ENCODE measurements around the gene TMEM132A.
"Not testable (repeated sequence)": the region's sequence is repeated elsewhere in the genome, so short reads cannot be mapped to it uniquely, and the experiment has no call there.

The TMEM132A gene

DNA sequence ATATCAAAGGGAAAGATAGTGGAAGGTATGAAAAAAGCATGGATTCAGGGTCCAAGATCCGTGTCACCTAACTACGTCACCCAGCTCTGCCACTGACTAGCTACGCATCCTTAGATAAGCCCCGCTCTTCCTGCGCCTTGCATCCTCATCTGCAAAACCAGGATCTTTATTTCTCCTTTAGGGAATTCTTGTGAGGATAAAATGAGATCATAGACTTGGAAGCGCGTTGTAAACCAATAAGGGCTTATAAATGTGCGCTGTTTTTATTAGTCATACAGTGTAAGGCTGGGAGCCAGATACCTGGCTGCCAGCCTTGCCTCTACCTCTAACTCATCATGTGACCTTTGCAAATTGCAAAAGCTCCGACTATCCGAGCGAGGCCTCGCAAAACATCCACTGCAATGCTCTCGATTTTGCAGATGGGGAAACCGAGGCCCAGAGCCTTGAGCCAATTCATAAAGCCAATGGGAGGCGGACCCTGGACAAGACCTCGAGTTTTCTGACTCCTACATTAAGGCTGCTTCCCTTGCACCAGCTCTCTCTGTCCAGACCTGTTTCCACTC is 18.6 kb upstream of the TMEM132A start:
- DNase-seq (ENCODE audit: low read depth, low spot score), result no peak

DNA sequence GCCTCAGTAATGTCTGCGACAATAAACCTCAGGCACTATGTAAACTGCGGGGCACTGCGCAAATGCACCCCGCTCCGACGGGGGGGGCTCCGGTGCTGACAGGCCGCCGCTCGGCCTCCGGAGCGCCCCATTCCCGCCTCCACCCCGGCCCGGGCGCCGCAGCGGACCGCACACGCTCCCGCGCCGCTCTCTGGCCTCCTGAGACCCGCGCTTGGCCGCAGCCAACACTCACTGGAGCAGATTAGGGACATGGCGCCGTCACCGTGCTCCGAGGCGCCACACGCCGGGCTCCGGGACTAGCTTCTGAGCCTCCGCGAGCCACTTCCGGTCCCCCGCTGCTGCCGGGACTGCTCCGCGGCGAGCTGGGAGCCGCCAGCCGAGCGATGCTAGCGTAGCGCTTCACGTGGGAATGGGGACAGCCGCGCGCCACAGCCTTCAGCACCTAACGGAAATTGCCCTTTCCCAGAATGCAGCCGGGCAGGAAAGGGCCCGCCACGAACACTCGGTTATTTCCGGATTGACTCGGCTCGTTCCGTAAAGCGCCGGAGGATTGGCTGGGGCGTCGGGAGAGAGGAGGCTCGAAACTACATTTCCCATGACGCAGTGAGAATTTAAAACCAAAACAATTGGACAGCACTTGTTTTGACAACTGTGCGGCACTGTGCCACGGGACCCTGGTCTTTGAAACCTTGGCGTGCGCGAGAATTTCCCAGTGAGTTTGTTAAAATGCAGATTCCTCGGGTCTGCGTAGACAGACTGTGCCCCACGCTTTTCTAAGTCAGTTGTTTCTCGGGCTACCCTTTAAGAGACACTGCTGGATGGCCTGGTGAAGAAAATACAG is 17.9 kb upstream of the TMEM132A start, which contains the start of gene PRPF19:
Gene PRPF19, minus strand, starts transcription at position 454 of the 841 bp plus-strand sequence. Its CDS starts 203 bp downstream, at position 251.
- DNase-seq (ENCODE audit: low read depth, low spot score), result peak; percentile 83

DNA sequence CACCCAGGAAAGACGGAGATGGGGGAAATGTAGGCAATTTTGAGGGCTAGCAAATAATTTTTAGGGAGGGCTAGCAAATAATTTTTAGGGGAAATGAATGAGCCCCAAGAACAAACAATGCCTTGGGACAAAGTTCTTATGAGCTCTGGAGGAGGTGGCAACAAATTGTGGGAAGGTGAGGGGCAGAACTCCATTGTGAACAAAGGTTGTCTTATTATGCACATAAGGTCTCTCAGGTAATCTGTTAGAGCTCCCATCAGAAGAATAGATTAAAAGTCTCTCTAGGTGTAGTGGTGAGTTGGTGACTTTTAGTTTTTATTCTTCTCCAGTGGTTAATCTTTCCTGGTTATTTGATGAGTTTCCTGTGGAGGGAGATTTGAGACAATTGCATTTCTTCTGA is 15.5 kb upstream of the TMEM132A start:
- no peak for DNase-seq (ENCODE audit: low read depth, low spot score)

DNA sequence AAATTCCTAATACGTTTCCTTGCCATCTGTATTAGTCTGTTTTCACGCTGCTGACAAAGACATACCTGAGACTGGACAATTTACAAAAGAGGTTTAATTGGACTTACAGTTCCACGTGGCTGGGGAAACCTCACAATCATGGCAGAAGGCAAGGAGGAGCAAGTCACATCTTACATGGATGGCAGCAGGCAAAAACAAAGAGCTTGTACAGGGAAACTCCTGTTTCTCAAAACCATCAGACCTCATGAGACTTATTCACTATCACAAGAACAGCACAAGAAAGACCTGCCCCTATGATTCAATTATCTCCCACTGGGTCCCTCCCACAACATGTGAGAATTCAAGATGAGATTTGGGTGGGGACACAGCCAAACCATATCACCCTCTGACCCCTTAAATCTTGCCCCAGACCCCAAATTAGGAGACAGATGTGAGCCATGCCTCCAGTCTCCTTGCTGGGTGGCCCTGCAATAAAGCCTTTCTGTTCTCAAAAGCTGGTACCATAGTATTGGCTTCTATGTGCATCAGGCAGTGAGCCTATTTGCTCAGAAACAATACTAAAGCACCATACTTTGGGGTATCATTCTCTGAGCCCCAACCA is 14.5 kb upstream of the TMEM132A start:
- DNase-seq (ENCODE audit: low read depth, low spot score), result not testable (repeated sequence)

DNA sequence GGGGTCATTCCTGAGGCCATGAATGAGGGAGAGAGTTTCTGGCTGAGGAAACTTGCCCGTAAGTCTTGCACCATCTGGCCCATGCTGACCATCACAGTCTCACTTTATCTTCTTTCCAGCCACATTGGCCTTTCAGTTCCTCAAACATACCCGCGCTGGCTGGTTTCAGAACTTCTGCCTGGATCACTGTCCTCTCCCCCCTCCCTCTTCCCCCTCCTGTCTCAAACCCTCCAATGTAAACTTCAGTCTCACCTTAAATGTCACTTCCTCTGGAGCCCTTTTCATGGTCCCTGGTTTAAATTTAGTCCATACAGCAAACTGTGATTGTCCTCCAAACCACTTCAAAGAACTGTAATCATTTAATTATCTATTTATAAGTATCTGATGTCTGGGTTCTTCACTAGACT is 14.0 kb upstream of the TMEM132A start:
- DNase-seq (ENCODE audit: low read depth, low spot score), result no peak

DNA sequence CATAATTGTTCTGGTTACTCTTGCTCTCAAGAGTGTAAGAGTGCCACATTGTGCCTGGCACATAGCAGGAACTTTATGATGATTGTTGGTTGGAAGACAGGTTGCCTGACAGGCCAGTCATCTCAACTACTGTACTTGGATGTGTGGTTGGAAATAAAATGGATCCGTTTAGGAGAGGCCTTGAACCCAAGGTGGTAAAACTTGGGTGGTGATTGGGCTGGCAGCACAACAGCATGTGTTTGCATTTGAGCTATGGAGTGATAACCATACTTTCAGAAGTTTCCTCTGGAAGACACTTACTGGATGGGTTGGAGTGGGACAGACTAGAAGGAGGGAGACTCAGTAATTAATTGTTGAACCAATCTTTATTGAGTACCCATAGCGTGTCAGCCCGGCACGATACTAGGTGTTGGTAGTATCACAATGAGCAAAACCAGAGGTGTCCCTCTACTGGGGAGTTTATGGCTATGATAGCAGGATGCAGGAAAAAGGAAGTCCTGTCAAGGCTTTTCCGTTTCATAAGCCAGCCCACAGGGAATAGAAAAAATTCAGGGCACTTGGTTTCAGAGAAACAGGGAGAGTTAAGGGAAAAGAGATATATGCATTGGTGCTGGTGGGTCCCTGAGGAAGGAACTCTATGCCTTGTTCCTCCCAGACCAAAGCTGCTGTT is 13.4 kb upstream of the TMEM132A start:
- no peak for DNase-seq (ENCODE audit: low read depth, low spot score)

DNA sequence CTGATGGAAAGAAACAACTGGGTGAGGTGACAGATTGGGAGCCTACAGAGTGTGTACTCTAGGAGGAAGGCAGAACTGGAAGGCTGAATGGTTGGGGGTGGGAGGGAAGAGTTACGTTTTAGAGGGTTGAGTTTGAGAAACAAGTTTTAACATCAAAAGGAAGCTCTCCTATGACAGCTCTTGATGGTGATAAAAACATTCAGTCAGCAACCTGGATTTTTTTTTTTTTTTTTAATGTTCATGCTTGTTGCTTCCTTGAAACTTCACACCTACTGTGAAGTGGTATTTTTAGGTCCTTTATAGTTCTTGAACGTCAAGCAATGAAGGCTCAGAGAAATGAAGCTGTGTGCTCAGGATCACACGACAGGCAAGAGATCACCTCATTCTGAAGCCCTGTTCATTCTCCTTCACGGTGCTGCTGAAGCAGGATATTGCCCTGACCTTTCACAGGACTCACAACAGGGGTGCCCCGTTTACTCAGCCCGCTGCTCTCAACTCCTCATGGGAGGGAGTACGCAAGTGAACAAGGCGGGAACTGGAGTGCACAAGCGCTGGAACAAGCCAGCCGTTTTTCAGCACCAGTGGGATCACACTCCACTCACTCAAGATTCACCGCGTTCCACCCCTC is 11.9 kb upstream of the TMEM132A start:
- peak; percentile 86 for DNase-seq (ENCODE audit: low read depth, low spot score)

DNA sequence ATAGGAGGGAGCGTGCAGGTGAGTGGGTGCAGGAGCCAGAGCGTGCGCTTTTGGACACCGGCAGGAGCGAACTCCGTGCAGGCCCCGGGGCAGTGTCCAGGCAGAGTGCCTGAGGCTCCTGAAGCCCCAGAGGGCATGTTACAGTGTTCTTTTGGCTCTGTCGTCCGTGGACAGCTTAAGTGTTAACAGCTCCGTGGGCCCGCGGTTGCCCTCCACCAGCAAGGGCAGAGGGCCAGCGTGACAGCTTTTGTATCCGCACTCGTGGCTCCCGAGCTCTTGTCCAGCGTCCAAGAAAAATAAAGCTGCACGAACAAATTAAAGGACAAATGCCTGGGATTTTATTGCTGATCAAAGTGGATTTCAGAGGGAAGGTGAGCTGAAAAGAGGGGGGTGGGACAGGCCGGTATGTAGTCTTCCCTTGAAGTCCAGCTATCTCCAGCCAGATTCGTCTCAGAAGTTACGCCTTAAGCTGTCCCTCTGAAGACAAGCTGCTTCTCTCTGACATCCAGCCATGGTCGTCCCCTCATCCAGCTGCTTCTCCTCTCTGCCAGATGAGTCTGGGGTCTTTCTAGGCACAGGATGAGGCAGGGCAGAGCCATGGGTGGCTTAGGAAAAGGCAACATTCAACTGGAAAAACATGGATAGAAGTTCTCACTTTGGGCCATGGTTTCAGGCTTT is 11.3 kb upstream of the TMEM132A start:
- DNase-seq (ENCODE audit: low read depth, low spot score), result no peak

DNA sequence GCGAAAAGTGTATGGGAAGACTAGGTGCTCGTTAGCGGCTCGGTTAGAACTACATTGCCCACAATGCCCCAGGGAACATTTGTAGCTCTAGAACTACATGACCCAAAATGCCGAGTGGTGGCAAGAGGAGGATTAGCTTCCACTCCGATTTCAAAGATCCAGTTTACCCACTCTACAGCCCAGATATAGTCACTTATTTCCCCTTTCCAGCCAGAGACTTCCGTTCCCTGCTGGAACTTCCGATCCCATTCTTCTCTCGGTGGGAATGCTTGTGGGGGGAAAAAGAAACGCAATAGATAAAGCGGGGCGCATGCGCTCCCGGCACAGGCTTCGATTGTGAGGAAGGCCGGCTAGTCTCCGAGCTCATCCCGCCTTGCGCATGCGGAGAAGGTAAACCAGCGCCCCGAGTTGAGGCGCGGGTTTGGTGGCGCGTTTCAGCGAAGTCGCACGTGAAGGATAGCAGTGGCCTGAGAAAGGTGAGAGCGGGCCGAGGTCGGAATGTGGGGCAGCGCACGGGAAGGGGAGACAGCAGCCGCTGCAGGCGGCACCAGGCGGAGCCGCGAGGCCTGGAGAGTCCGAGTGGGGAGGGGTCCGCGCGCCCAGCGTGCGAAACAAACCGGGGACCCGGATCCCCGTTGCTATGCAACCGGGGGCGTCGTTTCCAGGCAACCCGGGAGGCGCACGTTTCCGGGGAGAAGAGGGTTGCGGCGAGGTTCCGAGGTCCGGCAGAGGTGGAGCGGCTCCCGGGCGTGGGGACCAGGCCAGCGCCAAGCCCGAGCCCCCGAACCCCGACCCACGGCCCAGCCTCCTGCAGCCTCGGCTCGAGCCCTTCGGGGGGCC is 10.2 kb upstream of the TMEM132A start, which contains the start of gene TMEM109:
Gene TMEM109, plus strand, starts transcription at position 366 of the 840 bp plus-strand sequence. CDS start 5,536 bp downstream, outside the sequence.
- peak; percentile 73 for DNase-seq (ENCODE audit: low read depth, low spot score)

DNA sequence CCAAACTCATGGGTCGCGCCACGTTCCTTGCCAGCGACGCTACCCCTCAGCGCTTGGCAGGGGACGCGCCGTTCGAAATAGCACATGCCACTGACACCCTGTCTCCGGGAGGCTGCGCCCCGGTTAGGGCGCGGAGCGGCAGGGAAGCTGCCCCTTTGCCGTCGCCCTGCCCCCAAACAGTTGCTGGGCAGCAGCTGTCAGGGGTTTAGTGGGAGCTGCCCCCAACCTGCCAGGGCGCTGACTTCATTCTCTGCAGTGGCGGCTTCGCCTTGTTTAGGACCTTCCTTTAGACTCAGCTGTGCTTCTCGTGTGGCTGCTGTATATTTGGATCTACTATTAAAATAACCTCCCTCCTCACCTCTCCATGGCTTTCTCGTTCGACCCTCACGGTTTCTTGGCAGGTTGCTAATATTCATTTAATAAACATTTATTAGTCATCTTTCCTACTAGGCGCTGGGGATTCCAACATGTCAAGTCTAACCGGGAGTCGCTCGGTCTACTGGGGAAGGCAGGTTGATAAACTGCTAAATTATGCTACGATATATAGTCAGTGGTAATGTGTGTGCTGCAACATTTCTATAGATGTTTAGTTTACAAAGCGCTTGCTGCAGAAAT is 9.5 kb upstream of the TMEM132A start:
- no peak for DNase-seq (ENCODE audit: low read depth, low spot score)

DNA sequence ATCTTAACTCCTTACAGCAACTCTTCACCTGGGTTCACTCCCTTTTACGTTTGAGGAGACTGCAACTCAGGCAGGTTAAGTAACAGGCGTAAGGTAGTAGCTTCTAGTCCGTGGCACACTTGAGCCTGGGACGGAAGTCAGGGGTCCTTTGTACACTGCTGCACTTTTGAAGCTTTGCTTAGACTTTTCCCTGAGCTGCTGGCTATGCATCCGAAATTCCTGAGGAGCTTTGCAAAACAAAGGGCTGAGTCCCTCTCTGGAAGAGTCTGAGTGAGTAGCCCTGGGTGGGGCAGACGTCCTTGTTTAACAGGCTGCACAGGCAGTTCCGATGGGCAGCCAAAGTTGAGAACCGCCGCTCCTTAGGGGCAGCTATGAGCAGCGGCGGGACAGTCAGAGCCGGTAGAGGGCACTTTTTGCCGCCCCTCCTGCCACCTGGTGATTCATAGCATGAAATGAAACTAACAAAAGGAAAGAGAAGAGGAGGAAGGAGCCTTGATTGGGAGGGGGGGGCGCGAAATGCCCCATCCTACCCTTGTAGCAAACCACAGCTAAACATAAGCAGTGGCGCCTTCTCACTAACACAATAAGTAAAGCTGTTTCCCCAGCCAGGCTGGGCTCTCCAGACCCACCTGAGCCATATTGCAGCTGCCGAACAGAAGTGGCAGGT is 8.9 kb upstream of the TMEM132A start:
- DNase-seq (ENCODE audit: low read depth, low spot score), result no peak

DNA sequence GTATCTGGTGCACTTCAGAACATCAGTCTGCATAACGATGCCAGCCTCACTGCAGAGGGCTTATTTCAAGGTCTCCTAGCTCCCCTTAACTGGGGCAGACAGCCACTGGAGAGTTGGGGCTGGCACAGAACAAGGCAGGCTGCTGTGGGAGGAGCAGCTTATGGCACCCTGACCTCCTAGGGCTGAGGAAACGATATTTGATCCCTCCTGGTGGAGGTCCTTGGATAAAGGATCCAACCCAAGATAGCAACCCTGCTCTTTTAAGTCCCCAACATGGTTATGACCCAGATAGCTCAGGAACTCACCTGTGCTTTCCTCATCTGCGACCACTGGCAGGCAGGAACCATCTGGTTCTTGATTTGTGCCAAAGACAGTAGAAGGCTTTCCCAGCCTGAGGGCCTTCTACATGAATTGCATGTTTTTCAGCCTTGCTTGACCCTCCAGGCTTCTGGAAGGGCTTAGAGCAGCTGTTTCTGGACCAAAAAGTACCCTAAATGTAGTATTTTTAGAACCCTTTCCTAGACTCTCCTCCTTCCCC is 7.5 kb upstream of the TMEM132A start:
- DNase-seq (ENCODE audit: low read depth, low spot score), result no peak

DNA sequence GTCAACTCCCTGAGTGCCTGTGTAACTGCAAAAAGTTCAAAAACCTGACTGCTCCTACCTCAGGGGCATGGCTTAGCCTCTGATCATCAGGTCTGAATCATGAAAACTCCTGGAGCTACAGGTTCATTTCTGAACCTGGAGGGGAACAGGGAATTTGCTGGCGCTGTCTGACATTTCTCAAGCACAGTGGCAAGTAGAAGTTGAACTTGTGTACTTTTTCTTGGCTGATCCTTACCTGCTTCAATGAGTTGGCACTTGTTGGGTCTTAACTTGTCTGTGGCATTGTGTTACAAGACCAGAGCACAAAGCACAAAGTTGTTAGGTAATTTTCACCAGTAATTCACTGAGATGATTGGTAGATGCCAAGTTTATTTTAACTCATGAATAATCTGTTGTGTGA is 7.0 kb upstream of the TMEM132A start:
- DNase-seq (ENCODE audit: low read depth, low spot score), result no peak

DNA sequence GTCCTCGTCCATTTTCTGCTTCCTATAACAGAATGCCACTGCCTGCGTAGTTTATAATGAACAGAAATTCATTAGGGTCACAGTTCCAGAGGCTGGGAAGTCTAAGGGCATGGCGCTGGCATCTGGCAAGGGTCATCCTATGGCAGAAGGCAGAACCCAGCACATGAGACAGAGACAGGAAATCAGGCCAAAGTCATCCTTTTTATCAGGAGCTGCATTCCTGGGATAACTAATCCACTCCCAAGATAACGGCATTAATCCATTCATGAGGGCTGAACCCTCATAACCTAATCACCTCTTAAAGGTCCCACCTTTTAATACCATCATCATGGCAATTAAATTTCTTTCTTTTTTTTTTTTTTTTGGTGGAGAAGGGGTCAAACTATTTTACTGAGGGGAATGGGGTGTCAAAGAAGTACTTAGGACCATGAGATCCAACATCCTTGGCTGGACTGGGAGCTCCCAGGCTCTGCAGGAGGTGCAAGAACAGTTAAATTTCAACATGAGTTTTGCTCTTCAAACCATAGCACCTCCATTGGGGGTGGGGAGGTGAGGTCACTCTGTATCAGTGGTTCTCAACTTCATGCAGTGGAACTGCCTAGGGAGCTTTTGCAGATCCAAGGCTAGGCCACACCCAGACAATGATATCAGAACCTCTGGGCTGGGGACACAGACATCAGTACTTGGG is 5.9 kb upstream of the TMEM132A start:
- DNase-seq (ENCODE audit: low read depth, low spot score), result no peak

DNA sequence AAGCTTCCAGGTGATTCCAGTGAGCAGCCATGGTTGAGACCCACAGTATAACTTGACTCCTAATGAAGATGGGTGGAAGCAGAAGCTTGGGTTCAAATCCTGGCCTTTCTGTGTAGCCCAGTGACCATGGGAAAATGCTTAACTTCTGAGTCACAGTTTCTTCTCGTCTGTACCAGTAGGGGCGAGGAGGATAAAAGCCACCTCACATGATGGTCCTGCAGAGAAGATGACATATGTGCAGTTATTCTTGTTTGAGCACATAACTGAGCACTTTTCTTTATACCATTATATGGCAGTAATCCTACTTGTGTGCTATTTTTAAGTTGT is 5.4 kb upstream of the TMEM132A start:
- DNase-seq (ENCODE audit: low read depth, low spot score), result no peak

DNA sequence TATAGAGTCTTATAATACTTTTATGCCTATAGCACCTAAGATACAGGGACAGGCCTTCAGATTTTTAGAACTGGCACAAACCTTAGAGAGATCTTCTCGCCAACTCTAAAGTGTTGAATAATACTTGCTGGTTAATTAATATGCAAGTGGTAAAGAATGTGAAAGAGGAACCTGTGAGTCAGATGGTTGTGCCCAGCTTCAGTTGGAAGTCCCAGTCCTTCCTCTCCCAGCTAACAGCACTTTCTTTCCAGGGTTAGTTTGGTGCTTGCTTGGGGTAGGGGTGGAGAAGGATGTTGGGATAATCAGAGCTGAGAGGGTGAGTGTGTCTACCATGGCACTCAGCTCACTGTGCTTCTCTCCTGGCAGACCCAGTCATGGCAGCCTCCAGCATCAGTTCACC is 4.9 kb upstream of the TMEM132A start:
- no peak for DNase-seq (ENCODE audit: low read depth, low spot score)

DNA sequence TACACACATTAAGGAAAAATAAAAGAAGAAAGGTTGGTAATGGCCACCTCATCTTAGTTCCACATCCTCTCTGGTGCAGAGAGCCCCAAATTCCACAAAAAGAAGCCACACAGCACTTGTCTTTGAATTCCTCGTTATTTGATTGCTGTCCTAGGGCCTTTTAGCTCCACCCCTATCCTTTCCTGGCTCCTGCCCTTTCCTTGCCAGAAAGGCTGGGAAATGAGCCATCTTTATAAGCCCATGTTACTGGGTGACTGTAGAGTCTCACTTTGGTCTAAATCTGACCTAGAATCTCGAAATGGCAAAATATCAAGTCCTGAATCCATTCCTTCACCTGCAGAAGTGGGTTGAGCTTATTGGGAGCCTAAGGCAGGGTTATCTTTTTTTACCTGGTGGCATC is 4.3 kb upstream of the TMEM132A start:
- no peak for DNase-seq (ENCODE audit: low read depth, low spot score)

DNA sequence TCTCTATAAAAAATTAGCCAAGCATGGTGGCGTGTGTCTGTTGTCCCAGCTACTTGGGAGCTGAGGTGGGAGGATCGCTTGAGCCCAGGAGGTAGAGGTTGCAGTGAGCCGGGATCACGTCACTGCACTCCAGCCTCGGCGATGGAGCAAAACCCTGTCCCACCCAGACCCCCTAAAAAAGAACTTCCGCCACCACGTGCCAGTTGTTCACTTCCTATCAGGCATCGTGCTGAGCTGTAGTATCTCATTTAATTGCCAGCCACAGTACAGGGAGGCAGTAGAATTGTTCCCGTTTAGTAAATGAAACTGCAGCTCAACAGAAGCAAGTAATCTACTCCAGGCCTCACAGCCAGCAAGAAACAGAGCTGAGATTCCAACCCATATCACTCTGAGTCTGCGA is 3.0 kb upstream of the TMEM132A start:
- no peak for DNase-seq (ENCODE audit: low read depth, low spot score)
